HepG2 (cell line): Measurements from ENCODE around the gene ERBB3. TPM values are rescaled to one million over a fixed set of nuclear protein-coding genes. Genes with fewer than 3 reads are reported as not detected.

Experiments used
- ARHGAP35 ChIP-seq: sonication (generic); formaldehyde crosslinking; IDR thresholded peaks from 2 replicates; pipeline ENCODE4 v1.9.0; 2022; ENCODE audit warnings: mild to moderate bottlenecking, inconsistent platforms, moderate library complexity, missing genetic modification reagents, borderline replicate concordance
- ARID3A ChIP-seq: IDR thresholded peaks from 2 replicates; pipeline ENCODE4 v1.6.1; 2012; ENCODE audit warnings: low read depth, low read length, improper control_type of control experiment
- EED ChIP-seq: sonication (generic); formaldehyde crosslinking; IDR thresholded peaks from 2 replicates; pipeline ENCODE4 v1.5.0; 2020; ENCODE audit warnings: mild to moderate bottlenecking, missing genetic modification reagents
- FOXA3 ChIP-seq: IDR thresholded peaks from 2 replicates; pipeline ENCODE4 v1.6.1; 2016; ENCODE audit warnings: missing genetic modification reagents, missing compliant biosample characterization
- FOXK1 ChIP-seq: sonication (generic); formaldehyde crosslinking; IDR thresholded peaks from 2 replicates; pipeline ENCODE4 v1.4.0; 2020; ENCODE audit warnings: low read depth, missing genetic modification reagents, borderline replicate concordance
- HDAC2 ChIP-seq: sonication (generic); formaldehyde crosslinking; IDR thresholded peaks from 2 replicates; pipeline ENCODE4 v1.4.0; 2020; ENCODE audit warnings: missing genetic modification reagents
- IKZF5 ChIP-seq: IDR thresholded peaks from 2 replicates; pipeline ENCODE4 v1.6.1; 2018; ENCODE audit warnings: missing genetic modification reagents, mild to moderate bottlenecking, missing compliant biosample characterization
- MED13 ChIP-seq: sonication (generic); formaldehyde crosslinking; IDR thresholded peaks from 2 replicates; pipeline ENCODE4 v1.5.0; 2020; ENCODE audit warnings: missing genetic modification reagents
- MEIS2 ChIP-seq: sonication (generic); formaldehyde crosslinking; IDR thresholded peaks from 2 replicates; pipeline ENCODE4 v1.9.0; 2021; ENCODE audit warnings: mild to moderate bottlenecking, missing genetic modification reagents
- POLR2G ChIP-seq: fragments of 200-400 bp; formaldehyde crosslinking; IDR thresholded peaks from 2 replicates; pipeline ENCODE4 v1.6.1; 2018; ENCODE audit warnings: mild to moderate bottlenecking, low read depth, low read length, moderate library complexity
- RBM39 ChIP-seq: fragments of 200-400 bp; formaldehyde crosslinking; IDR thresholded peaks from one replicate; pipeline ENCODE4 v1.6.1; 2018; ENCODE audit warnings: antibody characterized with exemption, mild to moderate bottlenecking, low read depth, low read length; ENCODE audit not compliant: poor library complexity, severe bottlenecking
- SUZ12 ChIP-seq: fragments of 150-350 bp; IDR thresholded peaks from 2 replicates; pipeline ENCODE4 v1.6.1; 2014; ENCODE audit warnings: low read depth, low read length
- TBX3 ChIP-seq: fragments of 450-650 bp; IDR thresholded peaks from 2 replicates; pipeline ENCODE4 v1.6.1; 2017; ENCODE audit warnings: antibody characterized with exemption, mild to moderate bottlenecking, inconsistent platforms, borderline replicate concordance
- TOE1 ChIP-seq: sonication (generic); formaldehyde crosslinking; IDR thresholded peaks from 2 replicates; pipeline ENCODE4 v1.4.0; 2020; ENCODE audit warnings: mild to moderate bottlenecking, missing genetic modification reagents
- ZMYM2 ChIP-seq: sonication (generic); formaldehyde crosslinking; IDR thresholded peaks from 2 replicates; pipeline ENCODE4 v1.8.0; 2022; ENCODE audit warnings: mild to moderate bottlenecking, missing genetic modification reagents
- ZNF207 ChIP-seq: fragments of 450-650 bp; IDR thresholded peaks from 2 replicates; pipeline ENCODE4 v1.6.1; 2016; ENCODE audit warnings: antibody characterized with exemption, borderline replicate concordance
- ZNF878 ChIP-seq: sonication (generic); formaldehyde crosslinking; IDR thresholded peaks from 2 replicates; pipeline ENCODE4 v1.8.1; 2023; ENCODE audit warnings: mild to moderate bottlenecking, missing genetic modification reagents, moderate library complexity
- polyA plus RNA-seq, 8 experiments: library from polyadenylated mRNA; depleted of rRNA in 3 of 8; stranded (reverse) in 7 of 8; unstranded in 1 of 8; fragments of >200 nt; fragmentation: Illumina TruSeq in 4 of 8; extraction: Trizol in 4 of 8; gene quantifications; 2 replicates each; pipeline versions ENCODE4 v1.2.1 to v1.2.3, GENCODE V29; 2011 to 2016; ENCODE audit warnings: low read depth in 4 of 8, missing spikeins in 1 of 8, mixed read lengths in 1 of 8; ENCODE audit not compliant: insufficient read depth in 1 of 8
- total RNA-seq, 5 experiments: library from RNA; depleted of rRNA; stranded (reverse); fragments of >200 nt; fragmentation: Illumina TruSeq; extraction: Trizol; gene quantifications; 2 replicates each; pipeline ENCODE4 v1.2.3, GENCODE V29; 2016; ENCODE audit warnings: low read depth in 1 of 5
- TF ChIP-seq, protein P1 (sequence below): sonication (generic); formaldehyde crosslinking; IDR thresholded peaks from 2 replicates; pipeline ENCODE4 v1.4.0; 2020; ENCODE audit warnings: missing genetic modification reagents, borderline replicate concordance
- TF ChIP-seq, protein P2 (sequence below): fragments of 450-650 bp; IDR thresholded peaks from 2 replicates; pipeline ENCODE4 v1.6.1; 2016
- TF ChIP-seq, protein P3 (sequence below): sonication (generic); formaldehyde crosslinking; IDR thresholded peaks from 2 replicates; pipeline ENCODE4 v1.9.0; 2021; ENCODE audit warnings: missing genetic modification reagents, borderline replicate concordance

Gene ERBB3
- total and polyA plus RNA-seq, 2 of the 13 experiments (the other 11 are each of a cell fraction or from before 2014, with no cell fraction given): 93.6 to 358 TPM

GRCh38 chr12:56129206-56129941 is 49.4 kb downstream of the ERBB3 start (continued):
- TF ChIP-seq, protein P1, sequence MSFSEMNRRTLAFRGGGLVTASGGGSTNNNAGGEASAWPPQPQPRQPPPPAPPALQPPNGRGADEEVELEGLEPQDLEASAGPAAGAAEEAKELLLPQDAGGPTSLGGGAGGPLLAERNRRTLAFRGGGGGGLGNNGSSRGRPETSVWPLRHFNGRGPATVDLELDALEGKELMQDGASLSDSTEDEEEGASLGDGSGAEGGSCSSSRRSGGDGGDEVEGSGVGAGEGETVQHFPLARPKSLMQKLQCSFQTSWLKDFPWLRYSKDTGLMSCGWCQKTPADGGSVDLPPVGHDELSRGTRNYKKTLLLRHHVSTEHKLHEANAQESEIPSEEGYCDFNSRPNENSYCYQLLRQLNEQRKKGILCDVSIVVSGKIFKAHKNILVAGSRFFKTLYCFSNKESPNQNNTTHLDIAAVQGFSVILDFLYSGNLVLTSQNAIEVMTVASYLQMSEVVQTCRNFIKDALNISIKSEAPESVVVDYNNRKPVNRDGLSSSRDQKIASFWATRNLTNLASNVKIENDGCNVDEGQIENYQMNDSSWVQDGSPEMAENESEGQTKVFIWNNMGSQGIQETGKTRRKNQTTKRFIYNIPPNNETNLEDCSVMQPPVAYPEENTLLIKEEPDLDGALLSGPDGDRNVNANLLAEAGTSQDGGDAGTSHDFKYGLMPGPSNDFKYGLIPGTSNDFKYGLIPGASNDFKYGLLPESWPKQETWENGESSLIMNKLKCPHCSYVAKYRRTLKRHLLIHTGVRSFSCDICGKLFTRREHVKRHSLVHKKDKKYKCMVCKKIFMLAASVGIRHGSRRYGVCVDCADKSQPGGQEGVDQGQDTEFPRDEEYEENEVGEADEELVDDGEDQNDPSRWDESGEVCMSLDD (CRISPR knock-in tag): no peak
- TF ChIP-seq ZNF878 (CRISPR knock-in tag) (no peak), POLR2G (peak; percentile 57), MEIS2 (no peak), ARID3A (no peak), MED13 (CRISPR knock-in tag) (no peak), ZMYM2 (CRISPR knock-in tag) (no peak), TOE1 (no peak), IKZF5 (CRISPR knock-in tag) (peak; percentile 45; the same call in 1 of the 2 replicates), FOXK1 (no peak), EED (CRISPR knock-in tag) (0 out of 2 replicates have a peak, but pooled peaks have one; percentile 41), HDAC2 (CRISPR knock-in tag) (no peak), FOXA3 (CRISPR knock-in tag) (no peak), SUZ12 (no peak), ARHGAP35 (CRISPR knock-in tag) (no peak), ZNF207 (no peak), TBX3 (no peak), RBM39 (no peak)
- TF ChIP-seq, protein P2, sequence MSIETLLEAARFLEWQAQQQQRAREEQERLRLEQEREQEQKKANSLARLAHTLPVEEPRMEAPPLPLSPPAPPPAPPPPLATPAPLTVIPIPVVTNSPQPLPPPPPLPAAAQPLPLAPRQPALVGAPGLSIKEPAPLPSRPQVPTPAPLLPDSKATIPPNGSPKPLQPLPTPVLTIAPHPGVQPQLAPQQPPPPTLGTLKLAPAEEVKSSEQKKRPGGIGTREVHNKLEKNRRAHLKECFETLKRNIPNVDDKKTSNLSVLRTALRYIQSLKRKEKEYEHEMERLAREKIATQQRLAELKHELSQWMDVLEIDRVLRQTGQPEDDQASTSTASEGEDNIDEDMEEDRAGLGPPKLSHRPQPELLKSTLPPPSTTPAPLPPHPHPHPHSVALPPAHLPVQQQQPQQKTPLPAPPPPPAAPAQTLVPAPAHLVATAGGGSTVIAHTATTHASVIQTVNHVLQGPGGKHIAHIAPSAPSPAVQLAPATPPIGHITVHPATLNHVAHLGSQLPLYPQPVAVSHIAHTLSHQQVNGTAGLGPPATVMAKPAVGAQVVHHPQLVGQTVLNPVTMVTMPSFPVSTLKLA: no peak
- TF ChIP-seq, protein P3, sequence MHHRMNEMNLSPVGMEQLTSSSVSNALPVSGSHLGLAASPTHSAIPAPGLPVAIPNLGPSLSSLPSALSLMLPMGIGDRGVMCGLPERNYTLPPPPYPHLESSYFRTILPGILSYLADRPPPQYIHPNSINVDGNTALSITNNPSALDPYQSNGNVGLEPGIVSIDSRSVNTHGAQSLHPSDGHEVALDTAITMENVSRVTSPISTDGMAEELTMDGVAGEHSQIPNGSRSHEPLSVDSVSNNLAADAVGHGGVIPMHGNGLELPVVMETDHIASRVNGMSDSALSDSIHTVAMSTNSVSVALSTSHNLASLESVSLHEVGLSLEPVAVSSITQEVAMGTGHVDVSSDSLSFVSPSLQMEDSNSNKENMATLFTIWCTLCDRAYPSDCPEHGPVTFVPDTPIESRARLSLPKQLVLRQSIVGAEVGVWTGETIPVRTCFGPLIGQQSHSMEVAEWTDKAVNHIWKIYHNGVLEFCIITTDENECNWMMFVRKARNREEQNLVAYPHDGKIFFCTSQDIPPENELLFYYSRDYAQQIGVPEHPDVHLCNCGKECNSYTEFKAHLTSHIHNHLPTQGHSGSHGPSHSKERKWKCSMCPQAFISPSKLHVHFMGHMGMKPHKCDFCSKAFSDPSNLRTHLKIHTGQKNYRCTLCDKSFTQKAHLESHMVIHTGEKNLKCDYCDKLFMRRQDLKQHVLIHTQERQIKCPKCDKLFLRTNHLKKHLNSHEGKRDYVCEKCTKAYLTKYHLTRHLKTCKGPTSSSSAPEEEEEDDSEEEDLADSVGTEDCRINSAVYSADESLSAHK: no peak
